TTC549 (cell line): Measurements from ENCODE around the gene APPBP2.
"Not testable (repeated sequence)": the region's sequence is repeated elsewhere in the genome, so short reads cannot be mapped to it uniquely, and the experiment has no call there.

ENCODE experiments used
- FAIRE-seq: peaks from 2 replicates; lab custom pipeline; 2012; peaks lifted over from hg19 to GRCh38; lab: Jason Lieb, UNC

APPBP2 gene

GRCh38 chr17:60525685-60526514 lies at the start of gene APPBP2:
APPBP2 (minus strand) TSS chr17:60526242; CDS start chr17:60525931, 311 bp downstream.
- FAIRE-seq, result no peak

- no peak for FAIRE-seq
Measured at GRCh38 chr17:60573236-60574051, 47.4 kb upstream of the APPBP2 start.

- no peak for FAIRE-seq
Measured at GRCh38 chr17:60565233-60565632, 39.2 kb upstream of the APPBP2 start.

GRCh38 chr17:60563743-60564142 lies 37.7 kb upstream of the APPBP2 start:
- no peak for FAIRE-seq

- no peak for FAIRE-seq
Measured at GRCh38 chr17:60562421-60562820, 36.4 kb upstream of the APPBP2 start.

GRCh38 chr17:60560860-60561257 lies 34.8 kb upstream of the APPBP2 start:
- no peak for FAIRE-seq

- FAIRE-seq, result no peak
Measured at GRCh38 chr17:60559995-60560859, 34.2 kb upstream of the APPBP2 start.

GRCh38 chr17:60559659-60559994 lies 33.6 kb upstream of the APPBP2 start:
- no peak for FAIRE-seq

- FAIRE-seq, result no peak
Measured at GRCh38 chr17:60557805-60558204, 31.8 kb upstream of the APPBP2 start.

GRCh38 chr17:60555786-60556185 lies 29.7 kb upstream of the APPBP2 start:
- no peak for FAIRE-seq

- FAIRE-seq, result no peak
Measured at GRCh38 chr17:60554377-60554788, 28.3 kb upstream of the APPBP2 start.

GRCh38 chr17:60552255-60552654 lies 26.2 kb upstream of the APPBP2 start:
- FAIRE-seq, result not testable (repeated sequence)

GRCh38 chr17:60548990-60549389 lies 22.9 kb upstream of the APPBP2 start:
- FAIRE-seq, result no peak

- no peak for FAIRE-seq
Measured at GRCh38 chr17:60545465-60546191, 19.6 kb upstream of the APPBP2 start.

GRCh38 chr17:60542071-60542470 lies 16.0 kb upstream of the APPBP2 start:
- FAIRE-seq, result no peak

- no peak for FAIRE-seq
Measured at GRCh38 chr17:60540460-60540859, 14.4 kb upstream of the APPBP2 start.

GRCh38 chr17:60539807-60540206 lies 13.8 kb upstream of the APPBP2 start:
- FAIRE-seq, result no peak

GRCh38 chr17:60538726-60539125 lies 12.7 kb upstream of the APPBP2 start:
- no peak for FAIRE-seq

GRCh38 chr17:60535382-60536279 lies 9.6 kb upstream of the APPBP2 start:
- FAIRE-seq, result no peak

- no peak for FAIRE-seq
Measured at GRCh38 chr17:60534613-60535157, 8.6 kb upstream of the APPBP2 start.
